GM20000 (cell line): ENCODE measurements around the gene LRCOL1.

Experiments
- DNase-seq: peaks from one replicate; pipeline ENCODE4 v3.0.0; 2012; ENCODE audit warnings: low spot score
- TF ChIP-seq, protein P1 (sequence below): IDR thresholded peaks from 2 replicates; pipeline ENCODE4 v1.5.1; 2012; ENCODE audit warnings: mild to moderate bottlenecking, control low read depth; ENCODE audit errors: extremely low read depth, missing control alignments

The LRCOL1 gene

DNA sequence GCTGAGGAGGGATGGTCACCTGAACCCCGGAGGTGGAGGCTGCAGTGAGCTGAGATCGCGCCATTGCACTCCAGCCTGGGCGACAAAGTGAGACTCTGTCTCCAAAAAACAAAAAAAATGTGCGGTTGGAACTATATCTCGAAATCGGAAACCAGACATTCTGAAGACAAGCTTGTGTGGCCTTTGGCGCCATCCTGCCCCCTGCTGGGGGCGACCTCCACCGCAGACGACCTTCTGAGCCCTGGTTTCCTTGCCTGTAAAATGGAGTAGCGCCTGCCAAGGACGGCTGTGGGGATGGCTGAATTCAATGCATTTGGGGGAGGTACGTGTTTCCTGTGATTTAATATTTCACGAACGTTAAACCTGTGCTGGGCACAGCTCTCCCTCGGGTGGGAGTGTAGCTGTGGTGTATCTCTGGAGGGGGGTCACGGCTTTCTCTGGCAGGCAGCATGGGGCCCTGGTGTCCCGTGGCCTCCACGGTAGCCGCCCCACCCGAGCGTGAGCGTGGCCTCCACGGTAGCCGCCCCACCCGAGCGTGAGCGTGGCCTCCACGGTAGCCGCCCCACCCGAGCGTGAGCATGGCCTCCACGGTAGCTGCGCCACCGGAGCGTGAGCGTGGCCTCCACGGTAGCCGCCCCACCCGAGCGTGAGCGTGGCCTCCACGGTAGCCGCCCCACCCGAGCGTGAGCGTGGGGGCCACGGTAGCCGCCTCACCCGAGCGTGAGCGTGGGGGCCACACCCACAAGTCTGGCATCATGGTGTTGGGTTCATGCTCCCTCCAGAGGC lies 55.3 kb downstream of the LRCOL1 start:
- no peak for DNase-seq
- TF ChIP-seq, protein P1, sequence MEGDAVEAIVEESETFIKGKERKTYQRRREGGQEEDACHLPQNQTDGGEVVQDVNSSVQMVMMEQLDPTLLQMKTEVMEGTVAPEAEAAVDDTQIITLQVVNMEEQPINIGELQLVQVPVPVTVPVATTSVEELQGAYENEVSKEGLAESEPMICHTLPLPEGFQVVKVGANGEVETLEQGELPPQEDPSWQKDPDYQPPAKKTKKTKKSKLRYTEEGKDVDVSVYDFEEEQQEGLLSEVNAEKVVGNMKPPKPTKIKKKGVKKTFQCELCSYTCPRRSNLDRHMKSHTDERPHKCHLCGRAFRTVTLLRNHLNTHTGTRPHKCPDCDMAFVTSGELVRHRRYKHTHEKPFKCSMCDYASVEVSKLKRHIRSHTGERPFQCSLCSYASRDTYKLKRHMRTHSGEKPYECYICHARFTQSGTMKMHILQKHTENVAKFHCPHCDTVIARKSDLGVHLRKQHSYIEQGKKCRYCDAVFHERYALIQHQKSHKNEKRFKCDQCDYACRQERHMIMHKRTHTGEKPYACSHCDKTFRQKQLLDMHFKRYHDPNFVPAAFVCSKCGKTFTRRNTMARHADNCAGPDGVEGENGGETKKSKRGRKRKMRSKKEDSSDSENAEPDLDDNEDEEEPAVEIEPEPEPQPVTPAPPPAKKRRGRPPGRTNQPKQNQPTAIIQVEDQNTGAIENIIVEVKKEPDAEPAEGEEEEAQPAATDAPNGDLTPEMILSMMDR, result peak; percentile 23
